IMR-90 (cell line): ENCODE data around the gene EEF1AKMT1.

Experiments
- CTCF ChIP-seq: conservative IDR thresholded peaks from 2 replicates; pipeline ENCODE4 v1.5.1; 2012; ENCODE audit warnings: mild to moderate bottlenecking, low read depth, low read length, improper control_type of control experiment
- POLR2A ChIP-seq: IDR thresholded peaks from 2 replicates; pipeline ENCODE4 v1.6.1; 2012; ENCODE audit warnings: mild to moderate bottlenecking, low read depth, low read length

DNA sequence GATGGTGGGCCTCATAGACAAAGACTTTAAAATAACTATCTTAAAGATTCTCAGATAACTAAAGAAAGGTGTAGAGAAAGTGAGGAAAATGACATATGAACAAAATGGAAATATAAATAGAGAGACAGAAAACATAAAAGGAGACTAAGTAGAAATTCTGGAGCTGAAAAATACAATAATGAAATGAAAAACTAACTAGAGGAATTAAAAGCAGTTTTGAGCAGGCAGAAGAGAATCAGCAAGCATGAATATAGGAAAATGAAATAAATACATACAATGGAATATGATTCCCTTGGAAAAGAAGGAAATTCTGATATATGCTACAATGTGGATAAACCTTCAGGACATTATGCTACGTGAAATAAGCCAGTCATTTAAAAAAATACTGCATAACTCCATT, 3.9 kb downstream of the EEF1AKMT1 start:
- TF ChIP-seq CTCF (no peak), POLR2A (no peak)
